Endothelial cell of umbilical vein (primary cell): Measurements from ENCODE around the gene ARL8B.

Experiments used
- CTCF ChIP-seq, 2 donors: IDR thresholded peaks; 1 replicate in 1 of 2; 2 replicates in 1 of 2; pipeline ENCODE4 v1.5.1; 2011; ENCODE audit warnings: low read length in 2 of 2, mild to moderate bottlenecking in 2 of 2, moderate library complexity in 2 of 2, control low read depth in 1 of 2, inconsistent platforms in 1 of 2, low read depth in 1 of 2; ENCODE audit not compliant: insufficient read depth in 1 of 2; ENCODE audit errors: extremely low read depth in 1 of 2
- EZH2 ChIP-seq: IDR thresholded peaks from 2 replicates; pipeline ENCODE4 v1.6.1; 2012; ENCODE audit warnings: borderline replicate concordance, low read depth, mild to moderate bottlenecking, moderate library complexity, low read length, inconsistent platforms; ENCODE audit not compliant: severe bottlenecking
- FOS ChIP-seq: IDR thresholded peaks from 2 replicates; pipeline ENCODE4 v1.6.1; 2011; ENCODE audit warnings: mild to moderate bottlenecking, low read length, moderate library complexity, borderline replicate concordance; ENCODE audit not compliant: insufficient read depth
- JUN ChIP-seq: IDR thresholded peaks from 2 replicates; pipeline ENCODE4 v1.6.1; 2011; ENCODE audit warnings: borderline replicate concordance, low read depth; ENCODE audit not compliant: insufficient read length, insufficient read depth
- MYC ChIP-seq: IDR thresholded peaks from one replicate; pipeline ENCODE4 v1.6.1; 2011; ENCODE audit warnings: mild to moderate bottlenecking, low read depth, low read length
- POLR2A ChIP-seq: IDR thresholded peaks from 2 replicates; pipeline ENCODE4 v1.6.1; 2012; ENCODE audit warnings: low read depth, mild to moderate bottlenecking, control low read depth, low read length
- POLR2AphosphoS5 ChIP-seq: IDR thresholded peaks from 2 replicates; pipeline ENCODE4 v1.6.1; 2012; ENCODE audit warnings: low read depth, mild to moderate bottlenecking, control low read depth, low read length, moderate library complexity; ENCODE audit not compliant: insufficient read depth

GRCh38 chr3:5098346-5098745 lies 23.7 kb upstream of the ARL8B start:
- TF ChIP-seq POLR2A (no peak), CTCF (IDR thresholded peaks at IDR 0.05; ENCODE audit: extremely low read depth in 1 of 2, insufficient read depth in 1 of 2, low read depth in 1 of 2, low read length in 2 of 2) (no peak), MYC (no peak), EZH2 (no peak), POLR2AphosphoS5 (no peak), JUN (no peak), FOS (no peak)
